D341Med (cell line): ENCODE measurements around the gene ULBP2.
"Not testable (repeated sequence)": the region's sequence is repeated elsewhere in the genome, so short reads cannot be mapped to it uniquely, and the experiment has no call there.

Source experiments
- DNase-seq: peaks from one replicate; pipeline ENCODE4 v3.0.0; 2012; ENCODE audit warnings: low spot score

ULBP2 gene

GRCh38 chr6:149941583-149942460 is at the start of gene ULBP2:
ULBP2 (plus strand) TSS chr6:149942014; CDS start chr6:149942073, 59 bp downstream.
- DNase-seq, result peak; percentile 87

DNA sequence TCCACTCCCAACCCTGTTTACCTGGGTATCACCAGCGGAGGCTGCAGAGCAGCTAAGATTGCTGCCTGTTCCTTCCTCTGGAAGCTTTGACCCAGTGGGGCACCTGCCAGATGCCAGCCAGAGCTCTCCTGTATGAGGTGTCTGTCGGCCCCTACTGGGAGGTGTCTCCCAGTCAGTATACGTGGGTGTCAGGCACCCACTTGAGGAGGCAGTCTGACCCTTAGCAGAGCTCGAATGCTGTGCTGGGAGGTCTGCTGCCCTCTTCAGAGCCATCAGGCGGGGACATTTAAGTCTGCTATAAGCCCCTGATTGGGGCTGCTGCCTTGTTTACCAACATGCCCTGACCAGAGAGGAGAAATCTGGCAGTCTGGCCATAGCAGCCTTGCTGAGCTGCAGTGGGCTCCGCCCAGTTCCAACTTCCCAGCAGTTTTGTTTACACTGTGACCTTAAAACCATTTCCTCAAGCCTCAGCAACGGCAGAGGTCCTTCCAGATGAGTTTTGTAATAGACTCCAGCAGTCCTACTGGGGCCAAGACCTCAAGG is 46.7 kb upstream of the ULBP2 start:
- DNase-seq, result no peak

DNA sequence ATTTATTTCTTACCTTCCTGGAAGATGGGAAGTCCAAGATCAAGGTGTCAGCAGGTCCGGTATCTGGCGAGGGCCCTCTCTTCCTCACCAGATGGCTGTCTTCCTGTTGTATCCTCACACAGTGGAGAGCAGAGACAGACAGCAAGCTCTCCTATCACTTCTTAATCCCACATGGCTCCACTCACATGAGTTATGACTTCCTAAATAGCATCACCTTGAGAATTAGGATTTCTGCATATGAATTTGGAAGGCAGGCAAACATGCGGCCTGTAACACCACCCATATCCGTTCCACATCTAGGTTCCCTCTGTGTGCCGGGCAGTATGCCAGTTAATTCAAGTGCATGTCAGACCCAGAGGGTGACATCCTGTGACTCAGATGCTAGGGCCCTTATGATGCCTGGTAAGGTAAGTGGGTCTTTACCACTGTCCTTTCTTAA is 46.0 kb upstream of the ULBP2 start:
- DNase-seq, result no peak

- DNase-seq, result no peak
Observed at GRCh38 chr6:149896491-149896890, 45.3 kb upstream of the ULBP2 start.

DNA sequence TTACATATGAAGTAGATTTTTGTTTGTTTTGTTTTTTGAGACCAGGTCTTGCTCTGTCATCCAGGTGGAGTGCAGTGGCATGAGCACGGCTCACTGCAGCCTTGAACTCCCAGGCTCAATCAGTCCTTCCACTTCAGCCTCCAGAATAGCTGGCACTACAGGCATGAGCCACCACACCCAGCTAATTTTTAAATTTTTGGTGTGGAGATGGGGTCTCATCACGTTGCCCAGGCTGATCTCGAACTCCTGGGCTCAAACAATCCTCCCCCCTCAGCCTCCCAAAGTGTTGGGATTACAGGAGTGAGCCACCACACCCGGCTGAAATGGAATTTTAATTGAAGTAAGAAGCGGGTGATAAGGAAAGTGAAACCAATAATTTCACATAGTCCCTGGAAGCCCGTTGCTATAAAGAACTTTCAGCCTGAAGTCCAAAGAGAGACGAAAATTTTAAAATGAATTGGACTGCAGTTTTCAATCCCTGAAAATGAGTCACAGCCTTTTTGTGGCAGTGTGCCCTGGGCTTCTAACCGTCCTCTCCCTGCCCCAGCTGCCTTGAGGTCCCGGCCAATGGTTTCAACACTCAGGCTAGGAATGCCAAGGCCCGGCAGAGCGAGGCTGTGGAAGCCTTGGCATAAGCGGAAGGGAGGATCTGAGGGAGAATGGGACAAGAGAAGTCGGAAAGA is 44.7 kb upstream of the ULBP2 start:
- DNase-seq, result no peak

DNA sequence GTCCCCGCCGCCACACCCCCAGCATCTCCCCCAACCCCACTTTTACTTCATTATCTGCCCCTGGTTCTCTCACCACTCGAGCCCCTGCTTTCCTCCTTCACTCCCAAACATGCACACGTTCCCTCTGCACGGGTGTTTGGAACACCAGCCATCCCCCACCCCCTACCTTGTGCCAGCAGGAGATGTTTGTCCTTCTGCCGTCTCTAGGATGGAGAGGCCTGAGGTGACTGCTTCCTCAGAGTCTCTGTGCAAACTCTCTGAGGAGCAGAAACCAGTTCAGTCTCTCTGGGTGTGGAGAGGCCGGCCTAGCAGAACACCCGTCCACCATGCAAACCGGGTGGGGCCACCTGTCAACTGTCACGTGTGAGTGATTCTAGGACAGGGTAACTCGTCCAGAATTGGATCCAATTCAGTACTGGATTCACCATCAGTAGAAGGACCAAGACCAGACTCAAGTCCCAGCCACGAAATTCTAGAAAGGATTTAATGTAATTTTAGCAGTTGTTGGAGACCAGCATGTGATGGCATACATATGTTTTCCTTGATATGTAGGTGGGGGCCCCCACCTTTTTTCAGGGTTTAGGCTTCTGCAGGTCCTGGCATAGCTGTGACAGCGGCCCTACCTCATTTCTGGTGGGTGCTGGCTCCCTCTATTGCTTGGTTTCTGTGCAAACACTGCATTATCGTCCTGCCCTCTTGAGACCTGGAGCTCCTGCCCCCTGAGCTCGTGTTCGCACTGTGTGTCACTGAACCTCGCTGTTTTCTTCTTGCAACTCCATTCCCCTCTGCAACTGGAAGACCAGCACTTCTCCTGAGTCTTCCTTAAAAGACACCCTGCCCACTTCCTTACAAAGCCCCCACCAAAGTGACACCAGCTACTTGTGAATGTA is 43.7 kb upstream of the ULBP2 start, which contains the start of gene RAET1E:
Gene RAET1E, minus strand, starts transcription at position 259 of the 890 bp plus-strand sequence. CDS start 7,212 bp downstream, outside the sequence.
- DNase-seq, result no peak

DNA sequence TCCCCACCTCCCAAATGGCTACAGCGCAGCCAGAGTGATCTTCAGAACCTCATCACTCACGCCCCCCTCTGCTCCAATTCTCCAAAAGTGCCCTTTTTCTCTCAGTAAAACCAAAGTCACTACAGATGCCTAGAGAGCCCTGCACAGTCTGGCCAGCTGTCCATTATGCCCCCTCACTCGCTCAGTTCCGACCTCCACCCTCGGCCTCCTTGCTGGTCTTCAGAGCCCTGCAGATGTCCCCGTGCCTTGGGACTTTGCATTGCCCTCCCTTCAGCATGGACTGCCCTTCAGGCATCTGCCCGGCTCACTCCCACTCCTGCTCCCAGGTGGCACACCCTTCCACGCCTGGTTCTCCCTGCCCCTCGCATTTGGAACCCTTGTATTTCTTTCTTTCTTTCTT is 42.8 kb upstream of the ULBP2 start:
- no peak for DNase-seq

DNA sequence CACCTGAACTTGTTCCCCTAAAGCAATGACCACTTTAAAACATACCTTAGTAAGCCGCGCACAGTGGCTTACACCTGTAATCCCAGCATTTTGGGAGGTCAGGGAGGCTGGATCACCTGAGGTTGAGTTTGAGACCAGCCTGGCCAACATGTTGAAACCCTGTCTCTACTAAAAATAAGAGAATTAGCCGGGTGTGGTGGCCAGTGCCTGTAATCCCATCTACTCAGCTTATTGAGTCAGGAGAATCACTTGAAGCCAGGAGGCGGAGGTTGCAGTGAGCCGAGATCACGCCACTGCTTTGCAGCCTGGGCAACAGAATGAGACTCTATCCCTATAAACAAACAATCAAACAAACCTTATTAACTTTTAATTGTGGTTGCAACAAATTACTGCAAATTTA is 42.3 kb upstream of the ULBP2 start:
- no peak for DNase-seq

GRCh38 chr6:149899926-149900619 is 41.7 kb upstream of the ULBP2 start:
- DNase-seq, result no peak

- no peak for DNase-seq
Observed at GRCh38 chr6:149900620-149901443, 41.0 kb upstream of the ULBP2 start.

DNA sequence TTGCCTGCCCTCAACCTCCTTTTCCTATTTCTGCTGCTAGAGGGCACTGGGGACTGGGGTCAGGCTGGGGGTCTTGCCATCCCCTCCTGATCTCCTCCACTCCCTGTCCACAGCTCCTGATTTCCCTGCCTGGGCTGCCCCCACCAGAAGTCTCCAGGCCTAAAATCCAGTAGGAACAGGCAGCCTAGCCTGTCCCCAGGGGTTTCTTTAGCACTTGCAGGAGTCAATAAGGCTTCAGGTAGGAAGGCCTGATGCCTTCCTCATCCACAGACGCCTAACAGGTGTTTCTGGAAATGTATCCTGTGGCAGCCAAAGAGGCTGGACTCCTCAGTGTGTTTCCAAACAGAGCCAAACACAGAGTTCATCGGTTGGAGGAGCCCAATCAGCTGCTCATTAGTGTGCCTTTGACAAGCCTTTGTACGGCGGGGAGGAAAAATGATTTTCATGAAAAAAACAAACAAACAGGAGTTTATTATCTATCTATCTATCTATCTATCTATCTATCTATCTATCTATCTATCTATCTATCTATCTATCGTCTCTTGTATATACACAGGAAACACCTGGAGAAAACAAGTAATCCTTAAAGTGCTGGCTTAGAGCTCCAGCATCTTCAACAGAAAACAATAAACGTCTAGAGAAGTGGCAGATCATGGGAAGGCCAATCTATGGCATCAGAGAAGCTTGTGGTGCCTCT is 40.2 kb upstream of the ULBP2 start:
- DNase-seq, result no peak

GRCh38 chr6:149903938-149904611 is 37.7 kb upstream of the ULBP2 start:
- no peak for DNase-seq

- DNase-seq, result no peak
Observed at GRCh38 chr6:149904661-149905370, 37.0 kb upstream of the ULBP2 start.

- DNase-seq, result no peak
Observed at GRCh38 chr6:149905371-149905910, 36.4 kb upstream of the ULBP2 start.

GRCh38 chr6:149905911-149906371 is 35.9 kb upstream of the ULBP2 start:
- DNase-seq, result no peak

DNA sequence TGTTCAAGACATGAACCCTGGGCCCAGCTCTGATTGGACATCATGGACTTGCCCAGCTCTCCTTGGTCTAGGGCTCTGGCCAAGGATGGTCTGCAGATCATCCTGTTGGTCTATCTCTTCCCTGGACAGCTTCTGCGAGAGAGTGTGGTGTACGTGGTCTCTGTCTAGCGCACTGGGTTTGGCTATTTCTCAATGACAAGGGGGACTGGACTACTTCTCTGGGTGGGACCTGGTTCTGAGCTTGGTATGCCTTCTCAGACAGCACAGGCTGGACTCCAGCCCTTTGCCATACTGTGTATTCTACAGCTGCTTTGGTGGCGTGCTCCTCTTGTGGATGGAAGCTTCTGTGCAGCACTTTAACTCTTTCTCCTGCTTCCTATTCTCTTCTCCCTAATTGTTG is 35.4 kb upstream of the ULBP2 start:
- no peak for DNase-seq

- no peak for DNase-seq
Observed at GRCh38 chr6:149907317-149907716, 34.5 kb upstream of the ULBP2 start.

DNA sequence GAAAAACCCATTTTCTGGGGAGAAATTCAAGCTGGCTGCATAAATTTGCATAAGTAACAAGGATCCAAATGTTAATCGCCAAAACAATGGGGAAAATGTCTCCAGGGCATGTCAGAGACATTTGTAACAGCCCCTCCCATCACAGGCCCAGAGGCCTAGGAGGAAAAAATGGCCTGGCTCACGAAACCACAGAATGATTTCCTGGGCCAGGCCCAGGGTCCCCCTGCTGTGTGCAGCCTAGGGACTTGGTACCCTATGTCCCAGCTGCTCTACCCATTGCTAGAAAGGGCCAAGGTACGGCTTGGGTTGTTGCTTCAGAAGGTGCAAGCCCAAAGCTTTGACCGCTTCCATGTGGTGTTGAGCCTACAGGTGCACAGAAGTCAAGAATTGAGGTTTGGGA is 33.3 kb upstream of the ULBP2 start:
- DNase-seq, result not testable (repeated sequence)
